Karpas-422 (cell line): ENCODE data around the gene PSD4. TPM values are rescaled to one million over a fixed set of nuclear protein-coding genes. Genes with fewer than 3 reads are reported as not detected.

Source experiments
- DNase-seq: peaks from one replicate; pipeline ENCODE4 v3.0.0-alpha.2; 2015
- H2AFZ ChIP-seq: fragments of 200-600 bp; sonication (generic); 2 replicates; pipeline ENCODE4 v1.6.1; 2014; ENCODE audit warnings: antibody characterized with exemption, low read length, mixed read lengths
- H3K27ac ChIP-seq: fragments of 200-600 bp; sonication (generic); 2 replicates; pipeline ENCODE4 v1.5.1; 2014; ENCODE audit warnings: mild to moderate bottlenecking, low read length, moderate library complexity
- H3K27me3 ChIP-seq: fragments of 200-600 bp; sonication (generic); 2 replicates; pipeline ENCODE4 v1.6.1; 2014; ENCODE audit warnings: low read length, mixed read lengths
- H3K36me3 ChIP-seq: fragments of 200-600 bp; sonication (generic); 2 replicates; pipeline ENCODE4 v1.6.1; 2014; ENCODE audit warnings: low read length, mixed read lengths; ENCODE audit not compliant: insufficient read depth
- H3K4me1 ChIP-seq: fragments of 200-600 bp; sonication (generic); 2 replicates; pipeline ENCODE4 v1.6.1; 2014; ENCODE audit warnings: mild to moderate bottlenecking, low read length, mixed read lengths
- H3K4me2 ChIP-seq: fragments of 200-600 bp; sonication (generic); 2 replicates; pipeline ENCODE4 v1.6.1; 2014; ENCODE audit warnings: low read length, low read depth, mild to moderate bottlenecking; ENCODE audit not compliant: poor library complexity, severe bottlenecking
- H3K4me3 ChIP-seq: fragments of 200-600 bp; sonication (generic); 2 replicates; pipeline ENCODE4 v1.5.1; 2014; ENCODE audit warnings: mild to moderate bottlenecking, antibody characterized with exemption, low read length, mixed read lengths
- H3K79me2 ChIP-seq: fragments of 200-600 bp; sonication (generic); 2 replicates; pipeline ENCODE4 v1.6.1; 2014; ENCODE audit warnings: mild to moderate bottlenecking, low read length, mixed read lengths
- H3K9ac ChIP-seq: fragments of 200-600 bp; sonication (generic); 2 replicates; pipeline ENCODE4 v1.6.0; 2014; ENCODE audit warnings: low read length
- H3K9me2 ChIP-seq: fragments of 200-600 bp; sonication (generic), shearing (Covaris generic); replicated peaks from 2 replicates; pipeline ENCODE4 v1.6.0; 2014; ENCODE audit warnings: mild to moderate bottlenecking, low read length, moderate library complexity; ENCODE audit not compliant: insufficient read depth
- H3K9me3 ChIP-seq: fragments of 300-700, 200-600 bp; sonication (generic); 2 replicates; pipeline ENCODE4 v1.6.1; 2014; ENCODE audit warnings: low read length, mixed read lengths
- H4K20me1 ChIP-seq: fragments of 200-600 bp; sonication (generic); 2 replicates; pipeline ENCODE4 v1.6.1; 2014; ENCODE audit warnings: mild to moderate bottlenecking, antibody characterized with exemption, low read length, low read depth; ENCODE audit not compliant: insufficient read depth
- total RNA-seq: library from RNA; depleted of rRNA; stranded (reverse); fragments of >200 nt; shearing (Covaris generic); gene quantifications from 2 replicates; pipeline ENCODE4 v1.2.3, GENCODE V29; 2014; ENCODE audit warnings: low replicate concordance

Gene PSD4
- total RNA-seq, 1 experiment from 2014 or later, result 43.3 TPM

GRCh38 chr2:113217455-113218282 lies 43.9 kb downstream of the PSD4 start:
- no peak overlapping the region for H3K4me2 ChIP-seq
- H3K9ac ChIP-seq, result no peak overlapping the region
- no peaks in the 10 kb centered on the region for H4K20me1 ChIP-seq
- no peak overlapping the region for H3K27ac ChIP-seq
- no peaks in the 10 kb centered on the region for H3K27me3 ChIP-seq
- no peak for DNase-seq
- no peaks in the 10 kb centered on the region for H3K79me2 ChIP-seq
- peaks cover 4% of the 10 kb centered on the region for H3K4me1 ChIP-seq
- no peaks in the 10 kb centered on the region for H3K36me3 ChIP-seq
- H3K4me3 ChIP-seq, result no peak overlapping the region
- no peaks in the 10 kb centered on the region for H3K9me3 ChIP-seq
- H2AFZ ChIP-seq, result no peak overlapping the region
- H3K9me2 ChIP-seq, result no peaks in the 10 kb centered on the region

GRCh38 chr2:113218283-113219091 lies 44.7 kb downstream of the PSD4 start:
- Histone ChIP-seq H3K79me2 (no peaks in the 10 kb centered on the region), H3K4me1 (peaks cover 4% of the 10 kb centered on the region), H2AFZ (no peak overlapping the region), H3K9me2 (peaks cover under 1% of the 10 kb centered on the region; the same call in 1 of the 2 replicates), H3K36me3 (no peaks in the 10 kb centered on the region), H3K27me3 (no peaks in the 10 kb centered on the region), H4K20me1 (no peaks in the 10 kb centered on the region), H3K4me3 (no peak overlapping the region), H3K4me2 (no peak overlapping the region), H3K27ac (no peak overlapping the region), H3K9me3 (no peaks in the 10 kb centered on the region), H3K9ac (no peak overlapping the region)
- no peak for DNase-seq

- Histone ChIP-seq H4K20me1 (no peaks in the 10 kb centered on the region), H3K4me1 (peaks cover 4% of the 10 kb centered on the region), H3K27me3 (no peaks in the 10 kb centered on the region), H2AFZ (no peak overlapping the region), H3K36me3 (no peaks in the 10 kb centered on the region), H3K9ac (0 out of 2 replicates have a peak overlapping the region, but pooled peaks have one; percentile 50), H3K9me3 (no peaks in the 10 kb centered on the region), H3K79me2 (no peaks in the 10 kb centered on the region), H3K4me3 (no peak overlapping the region), H3K4me2 (peak overlapping the region; percentile 52), H3K27ac (no peak overlapping the region), H3K9me2 (peaks cover 4% of the 10 kb centered on the region; the same call in 1 of the 2 replicates)
- no peak for DNase-seq
Observed at GRCh38 chr2:113219092-113219441, 45.3 kb downstream of the PSD4 start.

DNA sequence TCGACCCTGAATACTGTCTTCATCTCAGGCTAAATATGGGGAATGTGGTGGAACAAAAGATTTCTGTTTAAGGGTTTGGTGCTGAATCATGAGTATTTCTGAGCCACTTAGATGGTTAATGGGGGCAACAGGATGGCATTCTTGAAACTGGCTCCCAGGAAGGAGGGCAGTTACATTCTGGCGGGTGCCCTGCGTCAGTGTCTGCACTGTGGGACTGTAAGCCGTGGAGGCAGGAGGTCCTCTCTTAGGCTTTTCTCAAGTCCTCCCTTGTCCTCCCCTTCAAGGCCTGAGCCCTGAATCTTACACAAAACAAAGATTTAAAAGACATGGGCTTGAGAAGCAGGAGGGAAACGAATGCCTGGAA lies 45.7 kb downstream of the PSD4 start:
- Histone ChIP-seq H4K20me1 (no peaks in the 10 kb centered on the region), H3K4me2 (peak overlapping the region; percentile 52), H3K9me3 (no peaks in the 10 kb centered on the region), H2AFZ (peak overlapping the region; percentile 73; the same call in 1 of the 2 replicates), H3K27ac (no peak overlapping the region), H3K79me2 (no peaks in the 10 kb centered on the region), H3K9me2 (peaks cover 4% of the 10 kb centered on the region; the same call in 1 of the 2 replicates), H3K27me3 (no peaks in the 10 kb centered on the region), H3K4me1 (peaks cover 4% of the 10 kb centered on the region), H3K4me3 (peak overlapping the region; percentile 41; the same call in 1 of the 2 replicates), H3K36me3 (no peaks in the 10 kb centered on the region), H3K9ac (peak overlapping the region; percentile 50)
- DNase-seq, result no peak

- peak overlapping the region; percentile 50 for H3K9ac ChIP-seq
- peak; percentile 64 for DNase-seq
- H3K9me2 ChIP-seq, result peaks cover 4% of the 10 kb centered on the region; the same call in 1 of the 2 replicates
- H3K27me3 ChIP-seq, result no peaks in the 10 kb centered on the region
- H3K4me2 ChIP-seq, result peak overlapping the region; percentile 52
- H3K4me1 ChIP-seq, result peaks cover 4% of the 10 kb centered on the region
- H3K36me3 ChIP-seq, result no peaks in the 10 kb centered on the region
- H3K27ac ChIP-seq, result no peak overlapping the region
- peak overlapping the region; percentile 73; the same call in 1 of the 2 replicates for H2AFZ ChIP-seq
- H3K79me2 ChIP-seq, result no peaks in the 10 kb centered on the region
- H4K20me1 ChIP-seq, result no peaks in the 10 kb centered on the region
- H3K9me3 ChIP-seq, result no peaks in the 10 kb centered on the region
- peak overlapping the region; percentile 41; the same call in 1 of the 2 replicates for H3K4me3 ChIP-seq
Observed at GRCh38 chr2:113219889-113220641, 46.3 kb downstream of the PSD4 start.

- no peaks in the 10 kb centered on the region for H3K79me2 ChIP-seq
- H3K4me3 ChIP-seq, result no peak overlapping the region
- no peaks in the 10 kb centered on the region for H3K27me3 ChIP-seq
- no peaks in the 10 kb centered on the region for H3K36me3 ChIP-seq
- H3K9ac ChIP-seq, result no peak overlapping the region
- no peaks in the 10 kb centered on the region for H4K20me1 ChIP-seq
- DNase-seq, result no peak
- no peak overlapping the region for H3K4me2 ChIP-seq
- H3K27ac ChIP-seq, result no peak overlapping the region
- no peak overlapping the region for H2AFZ ChIP-seq
- H3K9me2 ChIP-seq, result peaks cover 4% of the 10 kb centered on the region; the same call in 1 of the 2 replicates
- no peaks in the 10 kb centered on the region for H3K9me3 ChIP-seq
- H3K4me1 ChIP-seq, result peaks cover 4% of the 10 kb centered on the region
Observed at GRCh38 chr2:113220970-113221708, 47.4 kb downstream of the PSD4 start.

DNA sequence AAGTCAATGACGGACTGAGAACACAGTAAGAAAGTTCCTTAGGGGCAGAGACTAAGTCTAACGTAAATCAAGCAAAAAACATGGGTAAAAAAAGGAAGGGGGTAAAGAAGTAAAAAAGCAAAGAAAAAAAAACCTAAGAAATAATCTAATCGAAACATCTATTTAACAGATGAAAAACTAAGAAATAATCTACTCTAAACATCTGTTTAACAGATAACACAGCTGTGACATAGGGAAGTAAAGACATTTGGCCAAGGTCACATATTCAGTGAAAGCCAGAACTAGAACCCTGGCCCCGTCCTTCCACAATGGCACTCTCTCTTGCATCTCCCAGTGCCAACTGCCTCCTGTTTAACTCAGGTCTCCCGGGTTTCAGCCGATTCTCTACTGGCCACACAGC lies 48.1 kb downstream of the PSD4 start:
- no peaks in the 10 kb centered on the region for H3K79me2 ChIP-seq
- H3K9ac ChIP-seq, result no peak overlapping the region
- no peak overlapping the region for H3K27ac ChIP-seq
- H3K4me3 ChIP-seq, result no peak overlapping the region
- no peak overlapping the region for H3K4me2 ChIP-seq
- no peak for DNase-seq
- H3K9me2 ChIP-seq, result peaks cover 4% of the 10 kb centered on the region; the same call in 1 of the 2 replicates
- H3K27me3 ChIP-seq, result no peaks in the 10 kb centered on the region
- no peaks in the 10 kb centered on the region for H3K36me3 ChIP-seq
- H2AFZ ChIP-seq, result no peak overlapping the region
- no peaks in the 10 kb centered on the region for H4K20me1 ChIP-seq
- H3K9me3 ChIP-seq, result no peaks in the 10 kb centered on the region
- H3K4me1 ChIP-seq, result peaks cover 4% of the 10 kb centered on the region
